Thyroid gland (tissue), 4 donors: ENCODE measurements around the gene MAML3.

Experiments
- CTCF ChIP-seq, 6 experiments: fragments of 200-600 bp in 3 of 6; fragments of 450-650 bp in 3 of 6; sonication (generic) in 3 of 6; IDR thresholded peaks; one replicate each; pipeline ENCODE4 v1.5.1; 2016 to 2019; ENCODE audit warnings: antibody characterized with exemption in 6 of 6, mild to moderate bottlenecking in 2 of 6, inconsistent platforms in 1 of 6, moderate library complexity in 1 of 6
- POLR2A ChIP-seq, 2 donors: fragments of 450-650 bp; IDR thresholded peaks; one replicate each; pipeline ENCODE4 v1.6.1; 2017; ENCODE audit warnings: antibody characterized with exemption in 2 of 2, mild to moderate bottlenecking in 2 of 2, moderate library complexity in 1 of 2

DNA sequence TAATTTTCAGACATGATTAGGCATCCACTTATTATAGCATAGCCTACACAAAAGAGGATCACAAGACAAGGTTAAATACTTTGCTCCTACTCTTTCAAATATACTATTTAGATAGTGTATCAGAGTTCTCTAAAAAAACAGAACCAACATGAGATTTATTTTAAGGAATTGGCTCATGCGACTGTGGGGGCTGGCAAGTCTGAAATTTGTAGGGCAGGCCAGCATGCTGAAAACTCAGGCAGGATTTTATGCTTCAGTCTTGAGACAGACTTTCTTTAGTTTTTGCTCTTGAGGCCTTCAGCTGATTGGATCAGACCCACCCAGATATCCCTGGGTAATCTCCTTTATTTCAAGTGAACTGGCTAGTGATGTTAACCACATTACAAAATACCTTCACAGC lies 169.5 kb downstream of the MAML3 start:
- TF ChIP-seq CTCF (IDR thresholded peaks at IDR 0.05) (no peak), POLR2A (IDR thresholded peaks at IDR 0.05) (no peak)
